ENCODE results near the gene CHPF2. TPM values are rescaled to one million over a fixed set of nuclear protein-coding genes. Genes with fewer than 3 reads are reported as not detected.

The CHPF2 gene
- polyA plus RNA-seq, 5 donors: 16.3 to 31.3 (median 19.1) TPM

DNA sequence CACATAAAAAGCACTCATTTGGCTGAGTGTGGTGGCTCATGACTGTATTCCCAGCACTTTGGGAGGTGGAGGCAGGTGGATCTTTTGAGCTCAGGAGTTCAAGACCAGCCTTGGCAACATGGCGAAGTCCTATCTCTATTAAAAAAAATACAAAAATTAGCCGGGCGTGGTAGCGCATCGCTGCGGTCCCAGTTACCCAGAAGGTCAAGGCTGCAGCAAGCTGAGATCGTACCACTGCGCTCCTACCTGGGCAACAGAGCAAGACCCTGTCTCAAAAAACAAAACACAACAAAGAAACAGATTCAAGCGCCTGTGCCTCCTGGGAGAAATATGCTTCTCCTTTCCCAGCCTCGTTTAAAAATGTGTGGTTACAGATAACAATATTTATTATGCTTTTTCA, 3.0 kb upstream of the CHPF2 start:
- no peak for DNase-seq

DNA sequence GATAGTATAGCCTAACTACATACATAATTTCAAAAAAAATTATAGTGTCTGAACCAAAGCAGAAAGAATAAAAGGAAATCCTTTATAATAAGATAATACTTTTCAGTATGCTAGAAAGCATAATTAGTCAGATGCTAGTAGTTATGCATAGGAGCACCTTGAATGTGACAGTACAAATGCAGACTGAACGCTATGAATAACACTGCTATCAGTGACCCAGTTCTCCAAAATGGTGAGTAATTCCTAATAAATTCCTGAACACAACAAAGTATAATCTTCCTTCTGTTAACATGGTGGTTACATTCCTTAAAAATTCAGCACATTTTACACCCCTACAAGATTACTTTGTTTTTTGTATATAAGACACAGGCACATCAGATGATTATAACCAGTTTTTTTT, 1.2 kb upstream of the CHPF2 start:
- DNase-seq: no peak

DNA sequence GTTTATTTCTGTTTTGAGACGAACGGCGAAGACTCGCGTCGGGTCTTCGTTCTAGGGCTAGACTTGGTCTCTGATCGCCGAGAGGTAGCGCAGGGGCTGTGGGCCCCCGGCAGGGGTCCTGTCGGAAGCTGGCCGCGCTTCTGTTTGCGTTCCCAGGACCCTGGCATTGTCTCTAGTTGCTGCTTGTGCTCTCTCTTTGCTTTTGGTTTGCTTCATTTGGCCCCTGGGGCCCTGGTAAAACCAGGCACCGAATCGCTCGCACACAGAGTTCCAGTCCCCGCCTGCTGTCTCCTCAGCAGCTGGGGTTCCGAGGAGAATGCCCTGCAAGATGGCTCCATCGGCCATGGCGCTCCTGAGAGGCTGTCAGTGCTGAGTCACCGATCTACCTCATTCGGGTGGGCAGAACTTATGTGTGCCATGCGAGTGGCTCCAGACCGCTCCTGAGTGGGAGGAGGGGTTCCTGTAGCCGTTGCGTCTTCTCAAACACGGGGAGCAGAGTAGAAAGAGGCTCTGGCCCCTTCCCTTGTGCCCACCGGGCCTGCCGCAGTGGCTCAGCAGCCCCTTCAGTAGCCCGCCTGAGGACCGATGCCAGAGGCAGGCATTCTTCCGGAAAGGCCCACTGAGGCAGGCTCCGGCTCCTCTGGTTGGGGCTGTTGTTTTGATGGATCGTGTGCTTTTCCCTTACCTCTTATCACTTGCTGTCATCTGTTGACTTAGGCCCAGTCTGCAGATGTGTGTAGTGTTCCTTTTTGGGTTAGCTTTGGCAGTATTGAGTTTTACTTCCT, 826 bp downstream of the CHPF2 start:
- DNase-seq: no peak

DNA sequence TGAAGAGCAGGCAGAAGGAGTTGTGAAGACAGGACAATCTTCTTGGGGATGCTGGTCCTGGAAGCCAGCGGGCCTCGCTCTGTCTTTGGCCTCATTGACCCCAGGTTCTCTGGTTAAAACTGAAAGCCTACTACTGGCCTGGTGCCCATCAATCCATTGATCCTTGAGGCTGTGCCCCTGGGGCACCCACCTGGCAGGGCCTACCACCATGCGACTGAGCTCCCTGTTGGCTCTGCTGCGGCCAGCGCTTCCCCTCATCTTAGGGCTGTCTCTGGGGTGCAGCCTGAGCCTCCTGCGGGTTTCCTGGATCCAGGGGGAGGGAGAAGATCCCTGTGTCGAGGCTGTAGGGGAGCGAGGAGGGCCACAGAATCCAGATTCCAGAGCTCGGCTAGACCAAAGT, 1.5 kb downstream of the CHPF2 start:
- DNase-seq: no peak

DNA sequence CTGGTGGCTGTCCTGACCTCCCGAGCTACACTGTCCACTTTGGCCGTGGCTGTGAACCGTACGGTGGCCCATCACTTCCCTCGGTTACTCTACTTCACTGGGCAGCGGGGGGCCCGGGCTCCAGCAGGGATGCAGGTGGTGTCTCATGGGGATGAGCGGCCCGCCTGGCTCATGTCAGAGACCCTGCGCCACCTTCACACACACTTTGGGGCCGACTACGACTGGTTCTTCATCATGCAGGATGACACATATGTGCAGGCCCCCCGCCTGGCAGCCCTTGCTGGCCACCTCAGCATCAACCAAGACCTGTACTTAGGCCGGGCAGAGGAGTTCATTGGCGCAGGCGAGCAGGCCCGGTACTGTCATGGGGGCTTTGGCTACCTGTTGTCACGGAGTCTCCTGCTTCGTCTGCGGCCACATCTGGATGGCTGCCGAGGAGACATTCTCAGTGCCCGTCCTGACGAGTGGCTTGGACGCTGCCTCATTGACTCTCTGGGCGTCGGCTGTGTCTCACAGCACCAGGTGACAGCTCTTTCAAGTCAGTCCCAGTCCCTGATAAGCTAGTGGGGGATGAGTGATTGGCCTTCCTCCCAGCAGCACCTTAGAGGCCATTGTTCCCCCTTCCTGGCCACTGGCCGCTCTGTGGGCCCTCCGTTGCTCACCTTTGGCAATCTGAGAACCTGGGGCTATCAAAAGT, 3.0 kb downstream of the CHPF2 start:
- no peak for DNase-seq

DNA sequence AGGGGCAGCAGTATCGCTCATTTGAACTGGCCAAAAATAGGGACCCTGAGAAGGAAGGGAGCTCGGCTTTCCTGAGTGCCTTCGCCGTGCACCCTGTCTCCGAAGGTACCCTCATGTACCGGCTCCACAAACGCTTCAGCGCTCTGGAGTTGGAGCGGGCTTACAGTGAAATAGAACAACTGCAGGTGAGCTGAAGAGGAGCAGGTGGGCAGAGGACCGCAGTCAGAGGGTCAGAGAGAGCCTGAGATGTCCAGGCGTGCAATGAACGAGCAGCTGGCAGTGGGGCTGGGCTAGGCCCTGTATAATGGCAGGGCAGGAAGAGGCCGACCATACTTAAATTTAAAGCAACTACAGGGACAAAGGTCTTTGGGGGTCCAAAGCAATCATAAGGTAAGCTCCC, 4.1 kb downstream of the CHPF2 start:
- DNase-seq: no peak

DNA sequence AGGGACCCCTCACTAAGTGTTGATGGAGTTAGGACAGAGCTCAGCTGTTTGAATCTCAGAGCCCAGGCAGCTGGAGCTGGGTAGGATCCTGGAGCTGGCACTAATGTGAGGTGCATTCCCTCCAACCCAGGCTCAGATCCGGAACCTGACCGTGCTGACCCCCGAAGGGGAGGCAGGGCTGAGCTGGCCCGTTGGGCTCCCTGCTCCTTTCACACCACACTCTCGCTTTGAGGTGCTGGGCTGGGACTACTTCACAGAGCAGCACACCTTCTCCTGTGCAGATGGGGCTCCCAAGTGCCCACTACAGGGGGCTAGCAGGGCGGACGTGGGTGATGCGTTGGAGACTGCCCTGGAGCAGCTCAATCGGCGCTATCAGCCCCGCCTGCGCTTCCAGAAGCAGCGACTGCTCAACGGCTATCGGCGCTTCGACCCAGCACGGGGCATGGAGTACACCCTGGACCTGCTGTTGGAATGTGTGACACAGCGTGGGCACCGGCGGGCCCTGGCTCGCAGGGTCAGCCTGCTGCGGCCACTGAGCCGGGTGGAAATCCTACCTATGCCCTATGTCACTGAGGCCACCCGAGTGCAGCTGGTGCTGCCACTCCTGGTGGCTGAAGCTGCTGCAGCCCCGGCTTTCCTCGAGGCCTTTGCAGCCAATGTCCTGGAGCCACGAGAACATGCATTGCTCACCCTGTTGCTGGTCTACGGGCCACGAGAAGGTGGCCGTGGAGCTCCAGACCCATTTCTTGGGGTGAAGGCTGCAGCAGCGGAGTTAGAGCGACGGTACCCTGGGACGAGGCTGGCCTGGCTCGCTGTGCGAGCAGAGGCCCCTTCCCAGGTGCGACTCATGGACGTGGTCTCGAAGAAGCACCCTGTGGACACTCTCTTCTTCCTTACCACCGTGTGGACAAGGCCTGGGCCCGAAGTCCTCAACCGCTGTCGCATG, 5.2 kb downstream of the CHPF2 start:
- DNase-seq: no peak

DNA sequence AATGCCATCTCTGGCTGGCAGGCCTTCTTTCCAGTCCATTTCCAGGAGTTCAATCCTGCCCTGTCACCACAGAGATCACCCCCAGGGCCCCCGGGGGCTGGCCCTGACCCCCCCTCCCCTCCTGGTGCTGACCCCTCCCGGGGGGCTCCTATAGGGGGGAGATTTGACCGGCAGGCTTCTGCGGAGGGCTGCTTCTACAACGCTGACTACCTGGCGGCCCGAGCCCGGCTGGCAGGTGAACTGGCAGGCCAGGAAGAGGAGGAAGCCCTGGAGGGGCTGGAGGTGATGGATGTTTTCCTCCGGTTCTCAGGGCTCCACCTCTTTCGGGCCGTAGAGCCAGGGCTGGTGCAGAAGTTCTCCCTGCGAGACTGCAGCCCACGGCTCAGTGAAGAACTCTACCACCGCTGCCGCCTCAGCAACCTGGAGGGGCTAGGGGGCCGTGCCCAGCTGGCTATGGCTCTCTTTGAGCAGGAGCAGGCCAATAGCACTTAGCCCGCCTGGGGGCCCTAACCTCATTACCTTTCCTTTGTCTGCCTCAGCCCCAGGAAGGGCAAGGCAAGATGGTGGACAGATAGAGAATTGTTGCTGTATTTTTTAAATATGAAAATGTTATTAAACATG, 6.0 kb downstream of the CHPF2 start:
- no peak for DNase-seq

DNA sequence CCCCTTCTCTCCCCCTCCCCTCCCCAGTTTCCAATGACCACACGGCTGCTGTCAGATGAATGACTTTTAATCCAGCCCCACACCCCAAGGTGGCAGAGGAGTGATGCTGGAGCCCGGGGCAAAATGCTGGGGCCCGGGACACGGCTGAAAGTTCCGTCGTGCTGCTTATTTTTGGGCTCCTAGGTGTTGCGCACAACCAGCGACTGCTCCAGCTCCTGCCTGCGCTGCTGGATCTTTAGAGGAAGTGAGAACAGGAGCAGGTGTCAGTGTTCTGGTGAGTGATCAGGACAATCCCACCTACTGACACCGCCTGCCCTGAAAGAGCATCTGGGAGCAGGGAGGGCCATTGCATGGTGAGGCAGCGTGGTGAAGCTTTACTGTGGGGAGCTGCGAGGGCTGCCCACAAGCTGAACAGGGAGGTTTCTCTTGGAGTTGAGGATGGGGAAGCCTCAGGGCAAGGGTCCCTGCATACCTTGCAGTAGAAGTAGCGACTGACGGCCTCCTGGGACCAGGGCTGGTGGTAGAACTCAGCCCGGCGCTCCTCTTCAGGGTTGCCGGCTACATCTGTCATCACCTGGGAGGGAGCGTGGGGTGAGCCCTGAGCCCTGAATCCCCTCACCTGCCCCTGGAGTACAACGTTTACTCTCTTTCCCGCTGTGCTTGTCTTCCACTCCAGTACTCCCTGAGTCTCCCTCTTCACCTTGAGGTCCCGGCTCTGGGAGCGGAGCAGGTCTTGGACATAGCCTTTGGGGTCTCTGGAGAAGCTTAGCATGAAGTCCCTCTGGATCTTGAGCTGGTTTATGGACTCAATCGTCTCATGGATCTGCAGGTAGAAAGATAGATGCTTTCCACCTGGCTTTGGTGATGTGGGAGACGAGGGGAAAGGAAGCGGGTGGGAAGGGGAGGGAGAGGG, 6.9 kb downstream of the CHPF2 start:
- no peak for DNase-seq

DNA sequence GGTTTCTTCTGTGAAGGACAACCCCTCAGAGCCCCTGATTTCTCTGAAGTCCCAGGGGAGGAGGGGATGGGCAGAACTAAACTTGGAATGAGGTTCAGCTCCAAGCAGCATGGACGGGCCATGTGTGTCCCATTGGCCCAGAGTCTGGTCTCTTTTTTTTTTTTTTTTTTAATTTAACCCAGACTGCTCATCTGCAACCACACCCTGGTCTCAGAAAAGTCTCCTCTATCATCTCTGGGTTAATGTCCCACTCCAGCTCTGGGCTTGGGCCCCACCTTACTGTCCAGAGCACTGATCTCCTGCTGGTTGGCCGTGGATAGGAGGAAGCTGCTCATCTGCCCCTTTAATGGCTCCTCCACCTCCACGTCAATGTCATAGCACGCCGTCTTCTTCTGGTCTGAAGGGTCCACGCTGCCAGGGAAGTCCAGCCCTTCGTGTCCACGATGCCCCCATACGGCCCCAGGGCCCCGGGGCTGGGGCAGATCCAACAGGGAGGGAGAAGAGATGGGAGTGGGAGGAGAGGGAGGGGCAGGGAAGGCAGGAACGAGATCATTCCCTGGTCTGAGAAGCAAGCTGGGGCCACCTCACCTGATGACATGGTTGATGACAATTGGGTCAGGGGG, 7.7 kb downstream of the CHPF2 start:
- no peak for DNase-seq

DNA sequence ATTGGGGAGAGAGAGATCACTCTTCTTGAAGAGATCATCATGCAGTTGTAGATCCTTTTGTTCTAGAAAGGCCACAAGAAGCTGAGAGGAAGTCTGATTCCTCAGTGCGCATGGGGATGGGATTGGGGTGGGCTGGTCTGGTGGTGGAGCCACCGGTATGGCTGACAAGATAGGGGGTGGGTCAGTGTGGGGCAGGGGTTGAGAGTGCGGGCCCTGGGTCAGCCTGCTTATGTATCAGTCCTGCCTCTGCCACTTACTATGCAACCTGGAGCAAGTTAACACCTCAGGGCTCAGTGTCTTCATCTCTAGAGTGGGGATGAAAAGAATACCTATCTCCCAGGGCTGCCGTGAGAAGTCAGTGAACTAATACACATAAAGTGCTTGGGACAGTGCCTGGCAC, 8.3 kb downstream of the CHPF2 start:
- DNase-seq: no peak

DNA sequence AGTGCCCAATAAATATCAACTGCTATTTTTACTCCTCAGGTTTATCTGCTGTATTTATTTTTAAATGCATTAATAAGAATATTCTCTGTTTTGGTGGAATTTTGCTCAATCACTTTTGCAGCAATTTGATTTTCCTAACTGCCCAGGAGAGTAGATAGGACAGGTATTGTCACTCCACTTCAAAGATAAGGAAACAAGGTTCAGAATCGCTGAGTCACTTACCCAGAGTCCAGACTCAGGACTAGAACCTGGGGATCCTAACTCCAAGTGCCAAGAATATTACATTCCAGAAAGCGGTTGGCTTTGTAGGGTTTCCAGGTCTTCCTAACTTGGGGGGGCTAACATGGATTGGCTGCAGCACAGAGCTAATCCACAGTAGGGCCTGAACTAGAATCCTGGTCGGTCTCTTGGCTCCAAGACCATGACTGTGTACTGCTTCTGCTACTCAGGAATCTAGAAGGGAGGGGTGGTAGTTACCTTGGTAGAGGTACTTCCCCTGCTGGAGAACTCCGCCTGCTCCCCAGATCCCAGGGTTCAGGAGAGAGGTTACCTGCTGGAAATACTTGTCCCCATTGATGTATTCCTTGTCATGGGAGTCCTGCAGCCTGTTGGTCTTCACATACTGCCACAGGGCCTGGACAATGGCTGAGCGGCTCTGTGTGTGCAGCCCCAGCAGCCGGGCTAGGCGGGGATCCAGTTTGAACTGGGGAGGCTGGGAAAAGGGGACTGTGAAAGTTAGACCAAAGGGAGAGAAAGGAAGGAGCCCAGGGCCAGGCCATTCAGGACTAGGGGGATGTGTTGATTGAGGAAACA, 8.9 kb downstream of the CHPF2 start:
- no peak for DNase-seq

DNA sequence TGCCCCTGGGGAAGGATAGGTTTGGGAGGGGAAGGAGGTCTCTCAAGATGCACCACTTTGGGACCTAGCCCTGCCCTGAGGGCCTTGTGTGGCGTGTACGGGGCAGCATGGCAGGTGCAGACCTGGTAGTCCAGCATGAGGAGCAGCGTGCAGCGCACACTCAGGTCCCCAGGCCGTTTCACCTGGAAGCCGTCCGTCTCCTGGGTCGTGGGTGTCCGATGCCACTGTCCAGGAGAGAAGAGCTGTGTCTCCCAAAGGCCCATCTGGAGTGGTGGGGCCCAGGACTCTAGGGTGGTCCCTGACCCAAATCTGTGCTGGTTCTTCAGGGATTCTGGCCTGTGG, 9.4 kb downstream of the CHPF2 start:
- no peak for DNase-seq

DNA sequence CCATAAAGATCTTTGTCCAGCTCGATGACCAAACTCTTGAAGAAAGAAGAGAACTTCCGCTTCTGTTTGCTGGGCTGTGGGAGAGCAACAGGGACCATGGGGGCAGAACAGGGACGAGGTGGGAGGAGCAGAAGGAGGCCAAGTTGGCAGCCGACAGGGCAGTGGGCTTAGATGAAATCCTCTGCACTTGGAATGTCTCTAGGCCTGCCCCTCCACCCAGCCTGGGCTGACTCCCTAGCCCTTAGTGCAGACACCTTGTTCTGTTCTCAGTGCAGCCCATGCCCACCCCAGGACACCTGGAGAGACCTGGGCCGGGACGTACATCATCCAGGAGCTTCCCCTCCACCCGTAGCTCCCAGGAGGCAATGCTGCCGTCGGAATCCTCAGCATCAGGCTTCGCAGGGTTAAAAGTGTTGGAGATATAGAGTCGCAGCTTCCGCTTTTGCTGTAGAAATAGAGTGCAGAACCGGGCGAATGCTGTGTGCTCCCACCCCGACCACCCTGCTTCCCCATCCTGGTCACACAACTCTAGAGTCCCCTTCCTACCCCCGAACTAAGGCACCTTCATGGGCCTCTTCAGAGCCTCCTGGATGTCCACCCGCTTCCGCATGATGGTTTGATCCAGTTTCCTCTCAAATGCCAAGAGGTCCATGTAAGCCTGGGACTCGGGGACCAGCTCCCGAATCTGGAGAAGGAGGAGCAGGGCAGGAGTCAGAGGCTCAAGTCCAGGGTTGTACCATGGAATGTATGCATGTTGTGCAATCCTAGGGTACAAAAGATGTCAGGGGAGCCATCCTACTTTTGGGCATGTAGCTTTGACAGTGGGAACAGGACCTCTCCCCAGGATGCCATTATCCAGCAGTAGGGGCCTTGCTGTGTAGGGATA, 10.1 kb downstream of the CHPF2 start:
- DNase-seq: no peak

DNA sequence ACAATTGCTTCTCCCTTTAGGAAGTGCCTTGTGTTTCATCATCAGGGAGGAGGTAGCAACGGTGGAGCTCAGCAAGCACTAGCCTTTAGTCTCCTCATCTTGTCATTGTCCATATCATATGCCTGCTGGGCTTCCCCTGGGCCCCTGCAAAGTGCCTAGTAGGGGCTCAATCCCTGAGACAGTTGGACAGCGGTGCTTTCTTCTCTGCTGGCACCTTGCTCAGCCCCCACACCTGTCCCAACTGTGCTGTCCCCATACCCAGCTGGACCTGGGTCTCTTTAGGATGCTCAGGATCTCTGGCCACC, 10.7 kb downstream of the CHPF2 start:
- DNase-seq: no peak

DNA sequence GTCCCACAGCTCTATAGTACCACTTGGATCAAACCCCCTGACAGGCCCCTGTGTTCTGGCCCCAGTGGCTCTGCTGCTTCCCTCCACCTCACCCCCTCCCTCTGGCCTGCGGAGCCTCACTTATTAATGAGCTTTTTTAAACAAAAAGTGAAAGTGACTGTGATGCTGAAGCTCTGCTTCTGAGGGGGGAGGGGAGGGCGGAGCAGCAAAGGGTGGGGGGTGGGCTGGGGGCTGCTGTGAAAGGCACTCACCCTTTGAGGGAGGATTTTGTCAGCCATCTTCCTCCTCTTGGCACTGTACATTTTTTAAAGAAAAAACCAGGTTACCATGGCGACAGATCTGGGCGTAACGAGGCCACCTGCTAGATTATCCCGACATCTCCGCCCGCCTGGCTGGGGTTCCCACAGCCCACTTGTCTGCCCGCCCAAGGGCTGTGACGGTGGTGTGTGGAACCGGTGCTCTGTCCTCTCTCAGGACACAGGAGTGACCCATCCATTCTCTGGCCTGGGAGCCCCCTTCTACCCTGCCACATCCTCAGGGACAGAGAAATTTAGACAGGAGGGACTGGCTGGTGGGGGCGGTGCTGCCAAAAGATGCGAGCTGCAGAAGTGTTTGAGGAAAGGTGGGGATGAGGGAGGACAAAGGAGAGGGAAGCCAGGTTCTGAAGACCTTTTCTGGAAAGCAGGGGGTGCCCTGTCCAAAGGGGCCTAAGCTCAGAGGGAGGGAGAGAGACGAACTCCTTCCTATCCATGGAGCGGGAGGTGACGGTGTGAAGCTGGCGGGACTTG, 11.3 kb downstream of the CHPF2 start:
- DNase-seq: no peak

DNA sequence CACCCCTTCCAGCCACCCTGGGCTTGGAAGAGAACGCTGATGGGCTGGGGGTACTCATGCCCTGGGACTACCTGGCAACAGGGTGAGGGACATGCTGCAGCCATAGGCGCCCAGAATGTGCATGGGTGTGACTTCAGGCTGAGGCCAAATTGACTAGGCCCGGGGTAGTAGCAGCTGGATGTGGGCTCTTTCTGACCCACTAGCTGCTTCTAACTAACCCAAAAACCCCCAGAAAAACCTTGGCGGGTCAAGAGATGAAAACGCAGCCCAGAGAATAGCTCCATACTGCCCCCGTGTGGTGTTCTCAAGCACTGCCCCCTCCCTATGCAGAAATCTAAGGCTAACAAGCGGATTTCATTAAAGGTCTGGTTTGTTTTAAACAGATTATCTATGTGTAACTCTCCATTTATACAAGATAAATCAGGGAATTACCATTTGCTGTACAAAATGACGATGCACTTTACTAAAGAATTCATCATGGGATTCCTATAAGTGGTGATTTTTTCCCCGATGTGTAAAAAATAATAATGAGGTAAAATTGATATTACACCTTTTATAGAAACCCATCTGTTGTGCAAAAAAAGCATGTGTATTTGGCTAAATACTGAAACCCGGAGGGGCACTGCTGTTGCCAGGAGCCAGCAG, 12.0 kb downstream of the CHPF2 start:
- DNase-seq: no peak
